GM21390 (cell line): ENCODE results near the gene CCDC158.
"Not testable (repeated sequence)": the region's sequence is repeated elsewhere in the genome, so short reads cannot be mapped to it uniquely, and the experiment has no call there.

Experiments
- ATAC-seq: cut with Tn5 transposase; IDR thresholded peaks from one replicate; pipeline ENCODE4 v1.9.1; 2021; ENCODE audit not compliant: unreplicated experiment

CCDC158 gene

GRCh38 chr4:76312457-76312856 is 108.5 kb downstream of the CCDC158 start:
- no peak for ATAC-seq

GRCh38 chr4:76311896-76312331 is 109.0 kb downstream of the CCDC158 start:
- ATAC-seq, result no peak

GRCh38 chr4:76310683-76311082 is 110.3 kb downstream of the CCDC158 start:
- no peak for ATAC-seq

- ATAC-seq, result no peak
Measured at GRCh38 chr4:76309939-76310550, 110.9 kb downstream of the CCDC158 start.

- ATAC-seq, result no peak
Measured at GRCh38 chr4:76308548-76308947, 112.4 kb downstream of the CCDC158 start.

GRCh38 chr4:76307660-76308014 is 113.3 kb downstream of the CCDC158 start:
- no peak for ATAC-seq

- peak; percentile 33 for ATAC-seq
Measured at GRCh38 chr4:76306882-76307659, 113.9 kb downstream of the CCDC158 start.

GRCh38 chr4:76305971-76306881 is 114.7 kb downstream of the CCDC158 start, which contains the start of gene STBD1:
Gene STBD1, plus strand, starts transcription at chr4:76306733. Its CDS starts 37 bp downstream, at chr4:76306770.
- ATAC-seq, result peak; percentile 24

GRCh38 chr4:76305033-76305687 is 115.8 kb downstream of the CCDC158 start:
- ATAC-seq, result no peak

GRCh38 chr4:76302826-76303438 is 118.0 kb downstream of the CCDC158 start:
- no peak for ATAC-seq

GRCh38 chr4:76301775-76302162 is 119.2 kb downstream of the CCDC158 start:
- ATAC-seq, result no peak

- ATAC-seq, result peak; percentile 99
Measured at GRCh38 chr4:76301068-76301774, 119.7 kb downstream of the CCDC158 start.

GRCh38 chr4:76300012-76300411 is 120.9 kb downstream of the CCDC158 start:
- no peak for ATAC-seq

- ATAC-seq, result no peak
Measured at GRCh38 chr4:76298227-76298626, 122.7 kb downstream of the CCDC158 start.

GRCh38 chr4:76296286-76296820 is 124.6 kb downstream of the CCDC158 start:
- no peak for ATAC-seq

- ATAC-seq, result no peak
Measured at GRCh38 chr4:76293772-76294171, 127.2 kb downstream of the CCDC158 start.

GRCh38 chr4:76292730-76293129 is 128.2 kb downstream of the CCDC158 start:
- no peak for ATAC-seq

GRCh38 chr4:76287811-76288210 is 133.1 kb downstream of the CCDC158 start:
- not testable (repeated sequence) for ATAC-seq

- no peak for ATAC-seq
Measured at GRCh38 chr4:76283900-76284299, 137.0 kb downstream of the CCDC158 start.
